HG03460 (cell line): ENCODE measurements around the gene EPS8L3.
"Not testable (repeated sequence)": the region's sequence is repeated elsewhere in the genome, so short reads cannot be mapped to it uniquely, and the experiment has no call there.

ENCODE experiments used
- ATAC-seq: cut with Tn5 transposase; IDR thresholded peaks from one replicate; pipeline ENCODE4 v1.9.1; 2021; ENCODE audit not compliant: unreplicated experiment

EPS8L3 gene

GRCh38 chr1:109763646-109764415, at the start of gene EPS8L3:
EPS8L3 (minus strand) TSS chr1:109763923; CDS start chr1:109761749, 2,174 bp downstream.
- ATAC-seq: no peak

- no peak for ATAC-seq
These were observed 49.1 kb upstream of the EPS8L3 start for GRCh38 chr1:109812691-109813393.

- ATAC-seq: no peak
These were observed 45.0 kb upstream of the EPS8L3 start for GRCh38 chr1:109808703-109809102.

- ATAC-seq: no peak
These were observed 44.3 kb upstream of the EPS8L3 start for GRCh38 chr1:109807822-109808680.

DNA sequence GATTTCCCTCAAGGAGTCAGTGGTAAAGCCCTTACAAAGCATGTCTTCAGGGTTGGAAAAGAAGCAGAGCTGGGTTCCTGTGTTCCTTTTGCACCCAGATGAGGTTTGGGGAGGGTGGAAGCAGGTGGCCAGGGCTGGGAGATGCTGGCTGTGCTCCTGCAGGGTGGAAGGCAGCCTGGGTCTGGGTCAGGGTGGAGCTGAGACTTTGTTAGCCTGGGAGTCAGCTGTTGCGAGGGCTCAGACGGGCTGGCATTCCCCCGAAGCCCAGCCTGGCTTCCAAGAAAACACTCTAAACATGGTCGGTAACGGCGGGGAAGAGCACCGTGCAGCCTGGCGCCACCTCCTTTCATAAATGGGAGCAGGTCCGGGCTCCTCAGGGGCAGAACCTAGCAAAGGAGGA, 43.7 kb upstream of the EPS8L3 start:
- ATAC-seq: no peak

DNA sequence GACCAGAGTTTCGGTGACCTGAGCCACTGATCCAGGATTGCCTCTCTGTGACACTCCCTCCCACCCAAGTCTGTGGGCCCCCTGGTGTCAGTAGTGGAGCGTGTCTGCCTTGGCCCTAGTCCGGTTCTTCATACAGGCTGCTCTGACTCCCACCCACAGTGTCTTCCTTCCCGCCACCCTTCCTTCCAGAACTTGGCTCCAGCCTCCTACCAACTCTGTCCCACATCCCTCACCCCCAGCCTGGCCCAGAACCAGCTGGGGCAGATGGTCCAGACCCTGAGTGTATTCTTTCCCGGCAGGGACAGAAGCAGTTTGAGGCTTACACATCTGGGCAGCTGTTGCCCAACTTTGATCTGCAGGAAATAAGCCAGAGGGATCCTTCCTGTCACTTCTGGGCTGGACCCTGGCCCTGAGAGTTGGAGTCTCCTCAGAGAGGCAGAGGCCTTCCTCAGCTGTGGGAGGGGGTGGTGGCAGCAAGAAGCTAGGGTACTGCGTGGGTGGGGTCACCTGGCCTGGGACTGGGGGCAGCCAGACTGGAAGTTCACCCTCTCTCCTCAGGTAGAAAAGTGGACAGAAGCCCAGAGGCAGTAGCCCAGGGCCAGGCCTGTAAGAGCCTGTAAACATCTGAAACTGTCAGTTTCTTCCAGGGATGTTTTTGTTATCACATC, 43.1 kb upstream of the EPS8L3 start:
- ATAC-seq: no peak

GRCh38 chr1:109805486-109806165, 41.9 kb upstream of the EPS8L3 start:
- ATAC-seq: no peak

DNA sequence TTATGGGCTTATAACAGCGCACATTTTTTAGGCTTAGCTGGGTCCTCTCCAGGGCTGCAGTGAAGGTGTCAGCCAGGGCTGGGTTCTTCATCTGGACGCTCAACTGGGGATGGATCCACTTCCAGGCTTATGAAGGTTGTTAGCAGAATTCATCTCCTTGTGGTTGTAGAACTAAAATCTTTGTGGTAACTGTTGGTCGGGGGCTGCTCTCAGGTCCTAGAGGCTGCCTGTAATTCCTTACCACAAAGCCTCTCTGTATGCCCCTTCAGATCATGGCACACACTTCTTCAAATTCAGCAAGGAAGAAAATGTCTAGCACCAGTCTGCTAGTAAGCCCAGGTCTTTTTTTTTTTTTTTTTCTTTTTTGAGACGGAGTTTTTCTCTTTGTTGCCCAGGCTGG, 40.9 kb upstream of the EPS8L3 start:
- no peak for ATAC-seq

- no peak for ATAC-seq
These were observed 40.2 kb upstream of the EPS8L3 start for GRCh38 chr1:109803901-109804331.

DNA sequence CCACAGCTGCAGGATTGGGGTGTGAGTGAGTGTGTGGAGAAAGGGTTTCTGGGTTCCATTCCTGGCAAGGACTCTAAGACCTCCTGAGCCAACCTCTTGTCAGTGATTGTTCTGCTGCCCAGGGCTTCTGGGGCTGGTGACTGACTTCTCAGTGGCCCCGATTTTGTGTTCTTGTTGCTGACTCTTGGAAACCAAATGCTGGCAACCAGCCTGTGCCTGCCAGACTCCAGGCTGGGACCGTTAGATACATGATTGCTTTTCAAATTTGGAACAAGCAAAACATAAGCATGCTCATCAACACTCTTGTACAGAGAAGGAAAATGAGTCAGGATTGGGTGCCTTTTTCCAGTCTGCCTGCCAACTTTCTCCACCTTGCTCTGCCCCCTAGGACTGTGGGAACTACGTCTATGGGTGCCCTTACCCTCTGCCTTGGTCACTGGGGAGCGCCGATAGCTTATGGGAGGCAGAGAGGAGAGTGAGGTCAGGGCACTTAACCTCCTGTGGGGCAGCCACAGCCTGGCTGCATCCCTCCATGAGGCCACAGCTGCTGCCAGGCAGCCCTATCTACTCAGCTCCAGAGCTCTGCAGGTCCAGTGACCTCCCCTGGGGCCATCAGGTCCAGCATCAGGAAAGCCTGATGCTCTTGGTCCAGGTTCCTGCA, 39.3 kb upstream of the EPS8L3 start:
- no peak for ATAC-seq

DNA sequence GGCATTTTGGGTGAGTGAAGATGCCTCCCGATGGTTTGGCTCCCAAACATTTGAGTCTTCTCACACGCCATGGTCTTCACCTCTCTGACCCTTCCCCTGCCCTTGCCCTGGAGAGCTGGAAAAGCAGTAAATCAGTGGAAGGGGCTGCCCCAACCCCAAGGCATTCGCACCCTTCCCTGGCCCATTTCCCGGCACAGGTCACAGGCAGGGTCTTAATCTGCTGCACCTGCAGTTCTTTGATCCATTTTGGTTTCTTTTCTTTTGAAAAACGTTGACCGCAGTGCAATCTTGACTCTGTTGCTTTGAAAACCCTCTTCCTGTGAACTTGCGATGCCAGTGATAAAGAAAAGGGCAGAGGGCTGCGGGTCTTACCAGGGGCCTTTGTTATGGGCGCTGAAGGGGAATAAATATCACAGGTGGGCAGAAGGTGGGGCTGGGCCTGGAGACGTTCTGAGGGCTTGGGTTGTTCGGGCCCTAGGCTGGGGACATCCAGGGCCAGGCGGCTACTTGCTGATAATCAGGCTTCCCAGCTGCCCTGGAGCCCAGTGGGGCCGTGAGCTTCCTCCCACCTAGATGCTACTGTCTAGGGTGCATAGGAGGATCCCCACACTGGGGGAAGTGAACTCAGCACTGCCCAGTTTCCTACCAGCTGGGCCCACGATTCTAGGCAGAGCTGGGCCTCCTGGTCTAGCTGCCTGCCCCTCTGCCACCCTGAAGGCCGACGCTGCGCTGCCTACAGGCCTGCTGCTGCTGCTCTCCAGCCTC, 38.6 kb upstream of the EPS8L3 start:
- ATAC-seq: no peak

DNA sequence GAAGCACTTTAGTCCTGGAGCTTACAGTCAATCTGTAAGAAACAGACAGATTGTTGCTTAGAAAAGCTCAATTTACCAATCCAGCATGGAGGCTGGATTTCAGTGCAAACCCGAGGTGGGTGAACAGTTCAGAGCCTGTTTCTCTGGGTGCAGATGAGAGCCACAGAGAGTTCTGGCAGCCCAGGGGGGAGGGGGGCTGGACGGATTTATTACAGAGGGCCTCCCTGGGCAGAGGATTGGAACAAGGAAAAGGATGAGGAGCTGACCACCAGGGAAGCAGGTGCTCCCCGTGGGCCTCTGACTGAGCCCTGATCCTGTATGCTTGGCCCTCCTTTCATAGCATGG, 38.0 kb upstream of the EPS8L3 start:
- no peak for ATAC-seq

- ATAC-seq: no peak
These were observed 36.6 kb upstream of the EPS8L3 start for GRCh38 chr1:109800291-109800690.

- ATAC-seq: no peak
These were observed 35.7 kb upstream of the EPS8L3 start for GRCh38 chr1:109799445-109799844.

DNA sequence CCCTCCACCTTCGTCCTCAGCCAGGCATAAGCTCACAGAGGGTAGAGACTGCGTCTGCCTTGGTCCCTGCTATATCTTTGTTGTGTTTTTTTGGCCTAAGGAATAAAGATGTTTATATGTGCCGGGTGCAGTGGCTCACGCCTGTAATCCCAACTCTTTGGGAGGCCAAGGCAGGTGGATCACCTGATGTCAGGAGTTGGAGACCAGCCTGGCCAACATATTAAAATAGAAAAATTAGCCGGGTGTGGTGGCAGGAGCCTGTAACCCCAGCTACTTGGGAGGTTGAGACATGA, 33.5 kb upstream of the EPS8L3 start:
- ATAC-seq: not testable (repeated sequence)

GRCh38 chr1:109796484-109797302, 33.0 kb upstream of the EPS8L3 start:
- ATAC-seq: no peak

GRCh38 chr1:109794319-109795132, 30.8 kb upstream of the EPS8L3 start:
- ATAC-seq: no peak
